ENCODE measurements around the gene RASAL1. TPM values are rescaled to one million over a fixed set of nuclear protein-coding genes. Genes with fewer than 3 reads are reported as not detected.

The RASAL1 gene
- total RNA-seq, 1 experiment from 2014 or later = 14.9 TPM

DNA sequence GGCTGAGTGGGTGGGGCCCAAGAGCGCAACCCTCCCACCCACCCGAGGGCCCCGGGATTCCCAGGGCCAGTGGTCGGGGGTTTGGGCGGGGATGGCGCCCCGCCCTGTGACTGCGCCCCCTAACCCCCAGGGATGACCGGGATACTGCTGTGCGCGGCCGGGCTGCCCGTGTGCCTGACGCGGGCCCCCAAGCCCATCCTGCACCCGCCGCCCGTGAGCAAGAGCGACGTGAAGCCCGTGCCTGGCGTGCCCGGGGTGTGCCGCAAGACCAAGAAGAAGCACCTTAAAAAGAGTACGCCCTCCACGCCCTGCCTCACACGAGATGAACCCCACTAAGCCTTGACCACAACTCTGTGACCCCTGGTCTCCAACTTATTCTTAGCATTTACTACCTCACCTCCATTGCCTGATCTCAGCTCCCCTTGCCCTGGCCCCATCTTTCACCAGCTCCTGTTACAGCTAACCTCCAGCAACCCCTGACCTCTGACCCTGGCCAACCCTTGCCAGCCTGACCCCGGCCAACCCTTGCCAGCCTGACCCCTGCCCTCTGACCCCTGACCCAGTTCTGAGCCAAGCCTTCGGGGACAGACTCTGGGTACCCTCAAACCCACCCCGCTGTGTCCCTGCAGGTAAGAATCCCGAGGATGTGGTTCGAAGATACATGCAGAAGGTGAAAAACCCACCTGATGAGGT, 42.0 kb downstream of the RASAL1 start:
- Histone ChIP-seq H3K36me3 (ENCODE audit: low read depth) (no peaks in the 10 kb centered on the region), H3K27me3 (ENCODE audit: insufficient read depth, low read depth) (peaks cover 12% of the 10 kb centered on the region; the same call in 1 of the 2 replicates), H4K20me1 (ENCODE audit: insufficient read depth) (no peaks in the 10 kb centered on the region), H3K27ac (no peak overlapping the region), H2AFZ (no peak overlapping the region), H3K4me2 (no peak overlapping the region), H3K9me2 (ENCODE audit: insufficient read depth) (no peaks in the 10 kb centered on the region), H3K4me3 (no peak overlapping the region), H3K4me1 (replicated peaks; ENCODE audit: insufficient read depth) (no peaks in the 10 kb centered on the region), H3K79me2 (ENCODE audit: low read depth) (no peaks in the 10 kb centered on the region), H3K9me3 (ENCODE audit: insufficient read depth, low read depth) (no peaks in the 10 kb centered on the region), H3F3A (ENCODE audit: insufficient read depth, low read depth) (peaks cover 6% of the 10 kb centered on the region; the same call in 1 of the 2 replicates)
- BruUV-seq (replicated peaks) = no TSS peak
- ChIA-PET POLR2A (ENCODE audit: unreplicated experiment) (no interaction called here), CTCF (no interaction called here)
- no peak for DNase-seq
- no peak for TF ChIP-seq EZH2 (IDR thresholded peaks at IDR 0.05; ENCODE audit: low read depth)
- TF ChIP-seq, protein P1, sequence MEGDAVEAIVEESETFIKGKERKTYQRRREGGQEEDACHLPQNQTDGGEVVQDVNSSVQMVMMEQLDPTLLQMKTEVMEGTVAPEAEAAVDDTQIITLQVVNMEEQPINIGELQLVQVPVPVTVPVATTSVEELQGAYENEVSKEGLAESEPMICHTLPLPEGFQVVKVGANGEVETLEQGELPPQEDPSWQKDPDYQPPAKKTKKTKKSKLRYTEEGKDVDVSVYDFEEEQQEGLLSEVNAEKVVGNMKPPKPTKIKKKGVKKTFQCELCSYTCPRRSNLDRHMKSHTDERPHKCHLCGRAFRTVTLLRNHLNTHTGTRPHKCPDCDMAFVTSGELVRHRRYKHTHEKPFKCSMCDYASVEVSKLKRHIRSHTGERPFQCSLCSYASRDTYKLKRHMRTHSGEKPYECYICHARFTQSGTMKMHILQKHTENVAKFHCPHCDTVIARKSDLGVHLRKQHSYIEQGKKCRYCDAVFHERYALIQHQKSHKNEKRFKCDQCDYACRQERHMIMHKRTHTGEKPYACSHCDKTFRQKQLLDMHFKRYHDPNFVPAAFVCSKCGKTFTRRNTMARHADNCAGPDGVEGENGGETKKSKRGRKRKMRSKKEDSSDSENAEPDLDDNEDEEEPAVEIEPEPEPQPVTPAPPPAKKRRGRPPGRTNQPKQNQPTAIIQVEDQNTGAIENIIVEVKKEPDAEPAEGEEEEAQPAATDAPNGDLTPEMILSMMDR (conservative IDR thresholded peaks at IDR 0.05) = no peak
- intact Hi-C loops (cut with micrococcal nuclease; ENCODE audit: unreplicated experiment) = no loop called here

DNA sequence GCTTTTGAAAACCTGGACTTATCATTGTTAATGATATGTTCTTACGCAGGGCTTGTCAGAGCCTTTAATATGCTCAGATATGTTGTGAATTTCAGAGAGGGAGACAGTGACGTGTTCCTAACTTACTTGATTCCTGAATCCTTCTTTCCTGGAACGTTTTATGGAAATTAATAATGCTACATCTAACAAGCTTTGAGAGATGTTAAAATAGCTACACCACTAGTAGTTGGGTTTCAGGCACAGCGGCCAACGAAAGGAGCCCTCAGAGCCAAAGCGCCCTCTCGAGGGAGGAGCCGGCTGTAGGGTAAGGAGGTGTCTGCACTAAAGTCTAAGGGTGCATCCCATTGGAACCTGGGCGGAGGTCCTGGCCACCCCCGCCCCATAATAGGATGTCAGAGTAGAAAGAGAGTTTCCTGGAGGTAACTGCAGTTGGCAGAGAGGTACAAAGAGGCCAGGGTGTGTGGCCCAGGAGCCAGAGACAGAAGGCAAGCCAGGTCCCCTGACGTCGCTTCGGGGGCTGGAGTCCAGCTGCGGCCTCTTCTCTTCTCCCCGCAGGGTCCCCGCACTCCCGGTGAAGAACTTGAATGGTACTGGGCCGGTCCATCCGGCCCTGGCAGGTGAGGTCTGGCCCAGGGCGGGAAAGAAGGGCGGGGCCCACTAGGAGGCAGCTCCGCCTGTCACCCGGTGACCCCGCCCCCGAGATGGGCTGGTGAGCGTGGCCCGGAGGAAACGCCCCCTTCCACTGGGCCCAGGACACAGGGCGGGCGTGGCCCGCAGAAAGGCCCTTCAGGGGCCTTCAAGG, 42.8 kb downstream of the RASAL1 start:
- H3K4me3 ChIP-seq = no peak overlapping the region
- intact Hi-C loops (cut with micrococcal nuclease; ENCODE audit: unreplicated experiment) = no loop called here
- ChIA-PET POLR2A (ENCODE audit: unreplicated experiment) (no interaction called here), CTCF (interaction anchor here (1.0 kb wide), 1 partner anchor 44 kb away, joined by 3 read pairs; no protein-coding TSS in a partner anchor)
- H3K36me3 ChIP-seq (ENCODE audit: low read depth) = no peaks in the 10 kb centered on the region
- peak in 1 of 2 experiments; percentile 38 for DNase-seq
- no peak overlapping the region for H3K27ac ChIP-seq
- H3K79me2 ChIP-seq (ENCODE audit: low read depth) = no peaks in the 10 kb centered on the region
- peaks cover 12% of the 10 kb centered on the region; the same call in 1 of the 2 replicates for H3K27me3 ChIP-seq (ENCODE audit: insufficient read depth, low read depth)
- TF ChIP-seq, protein P1 (conservative IDR thresholded peaks at IDR 0.05) = no peak
- TF ChIP-seq EZH2 (IDR thresholded peaks at IDR 0.05; ENCODE audit: low read depth) = no peak
- H3F3A ChIP-seq (ENCODE audit: insufficient read depth, low read depth) = peaks cover 2% of the 10 kb centered on the region; the same call in 1 of the 2 replicates
- H3K4me2 ChIP-seq = no peak overlapping the region
- no peaks in the 10 kb centered on the region for H3K9me3 ChIP-seq (ENCODE audit: insufficient read depth, low read depth)
- no peaks in the 10 kb centered on the region for H4K20me1 ChIP-seq (ENCODE audit: insufficient read depth)
- no TSS peak for BruUV-seq (replicated peaks)
- H3K4me1 ChIP-seq (replicated peaks; ENCODE audit: insufficient read depth) = no peaks in the 10 kb centered on the region
- no peak overlapping the region for H2AFZ ChIP-seq
- no peaks in the 10 kb centered on the region for H3K9me2 ChIP-seq (ENCODE audit: insufficient read depth)

DNA sequence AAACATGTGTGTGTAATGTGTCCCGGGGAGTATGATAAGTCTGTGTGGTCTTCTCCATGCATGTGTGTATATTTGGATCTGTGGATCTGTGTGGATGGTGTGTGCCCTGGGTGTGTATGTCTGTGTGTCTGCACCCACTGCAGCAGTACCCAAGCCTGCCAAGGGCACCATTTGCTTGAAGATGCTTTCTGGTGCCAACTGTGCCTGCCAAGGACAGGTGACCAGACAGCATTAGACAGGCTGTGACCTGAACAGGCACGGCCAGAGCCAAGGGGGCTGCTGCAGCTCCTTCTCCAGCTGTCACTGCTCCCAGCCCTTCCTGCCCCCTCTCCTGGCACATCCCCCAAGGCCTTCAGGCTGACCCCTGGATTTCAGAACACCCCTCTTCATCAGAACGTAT, 44.1 kb downstream of the RASAL1 start:
- intact Hi-C loops (cut with micrococcal nuclease; ENCODE audit: unreplicated experiment) = no loop called here

More for the DNA sequence above, 44.1 kb downstream of the RASAL1 start:
- Histone ChIP-seq H3K4me3 (no peak overlapping the region), H3K4me2 (no peak overlapping the region), H3K9me2 (ENCODE audit: insufficient read depth) (no peaks in the 10 kb centered on the region), H2AFZ (no peak overlapping the region), H3F3A (ENCODE audit: insufficient read depth, low read depth) (no peaks in the 10 kb centered on the region), H4K20me1 (ENCODE audit: insufficient read depth) (no peaks in the 10 kb centered on the region), H3K27me3 (ENCODE audit: insufficient read depth, low read depth) (peaks cover 12% of the 10 kb centered on the region; the same call in 1 of the 2 replicates), H3K36me3 (ENCODE audit: low read depth) (no peaks in the 10 kb centered on the region), H3K27ac (no peak overlapping the region), H3K9me3 (ENCODE audit: insufficient read depth, low read depth) (no peaks in the 10 kb centered on the region), H3K4me1 (replicated peaks; ENCODE audit: insufficient read depth) (no peaks in the 10 kb centered on the region), H3K79me2 (ENCODE audit: low read depth) (no peaks in the 10 kb centered on the region)
- no peak for DNase-seq
- no peak for TF ChIP-seq EZH2 (IDR thresholded peaks at IDR 0.05; ENCODE audit: low read depth)
- TF ChIP-seq, protein P1 (conservative IDR thresholded peaks at IDR 0.05) = no peak
- CTCF ChIA-PET = no interaction called here
- POLR2A ChIA-PET (ENCODE audit: unreplicated experiment) = no interaction called here
- no TSS peak for BruUV-seq (replicated peaks)

All from PC-9 (cell line).